ENCODE data around the gene GORASP2. TPM values are rescaled to one million over a fixed set of nuclear protein-coding genes. Genes with fewer than 3 reads are reported as not detected.

The GORASP2 gene
- total RNA-seq, 1 experiment from 2014 or later = 51.6 TPM

DNA sequence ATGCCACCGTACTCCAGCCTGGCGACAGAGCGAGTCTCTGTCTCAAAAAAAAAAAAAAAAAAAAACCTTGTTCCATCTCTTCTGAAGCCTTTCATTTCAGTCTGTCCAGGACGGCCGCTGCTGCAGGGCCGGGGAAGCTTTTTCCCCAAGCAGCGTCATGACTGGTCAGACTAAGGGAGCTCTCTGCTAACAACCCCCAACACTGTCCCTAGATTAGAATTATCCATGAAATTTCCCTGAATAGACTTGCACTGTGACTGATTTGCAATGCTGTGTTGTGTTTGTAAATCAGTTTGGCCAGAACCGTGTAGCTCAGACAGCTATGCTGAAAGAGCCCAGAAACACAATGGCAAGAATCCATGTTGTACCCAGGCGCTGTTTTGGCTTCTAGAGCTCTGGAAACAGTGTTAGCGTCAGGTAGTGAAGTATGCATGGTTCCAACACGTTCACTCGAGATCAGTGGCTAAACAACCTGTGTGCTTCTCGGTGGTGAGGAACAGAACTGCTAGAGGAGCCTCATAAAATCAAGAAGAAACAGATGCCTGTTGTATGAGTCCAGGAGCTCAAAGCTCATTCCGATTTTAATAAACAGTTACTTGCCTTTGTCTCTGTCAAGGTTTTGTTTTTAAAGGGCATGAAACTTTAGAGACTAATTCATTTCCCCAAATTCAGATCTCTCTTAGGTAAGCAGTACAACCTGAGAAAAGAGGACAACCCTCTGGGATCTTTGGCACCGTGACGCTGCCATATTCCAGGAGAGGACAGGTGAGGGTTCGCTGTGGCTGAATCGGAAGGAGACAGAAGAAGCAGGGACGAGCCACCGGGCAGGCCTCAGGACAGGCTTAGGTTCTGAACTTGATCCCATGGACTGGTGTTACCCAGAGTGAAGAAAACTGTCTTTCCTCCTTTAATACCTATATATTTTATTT, 43.5 kb downstream of the GORASP2 start:
- Histone ChIP-seq H3K9me3 (no peaks in the 10 kb centered on the region), H3K4me3 (peak overlapping the region; percentile 74), H3K36me3 (peaks cover 12% of the 10 kb centered on the region), H3K27me3 (no peaks in the 10 kb centered on the region)
- no peak for DNase-seq

DNA sequence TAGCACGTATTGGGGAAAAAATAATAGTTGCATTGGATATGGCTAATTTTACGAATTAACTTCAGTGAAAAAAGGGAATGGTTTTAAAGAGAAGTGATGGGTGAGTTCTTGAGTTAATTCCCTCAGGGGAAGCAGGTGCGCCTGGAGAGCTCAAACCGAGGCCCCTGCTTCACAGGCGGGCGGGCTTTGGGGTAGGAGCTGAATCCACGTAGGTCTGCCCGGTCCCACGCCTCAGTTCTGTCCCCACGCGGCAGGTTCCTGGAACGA, 44.1 kb downstream of the GORASP2 start:
- DNase-seq = no peak
- Histone ChIP-seq H3K36me3 (peaks cover 8% of the 10 kb centered on the region; the same call in 1 of the 2 replicates), H3K4me3 (peak overlapping the region; percentile 74), H3K9me3 (no peaks in the 10 kb centered on the region), H3K27me3 (no peaks in the 10 kb centered on the region)

DNA sequence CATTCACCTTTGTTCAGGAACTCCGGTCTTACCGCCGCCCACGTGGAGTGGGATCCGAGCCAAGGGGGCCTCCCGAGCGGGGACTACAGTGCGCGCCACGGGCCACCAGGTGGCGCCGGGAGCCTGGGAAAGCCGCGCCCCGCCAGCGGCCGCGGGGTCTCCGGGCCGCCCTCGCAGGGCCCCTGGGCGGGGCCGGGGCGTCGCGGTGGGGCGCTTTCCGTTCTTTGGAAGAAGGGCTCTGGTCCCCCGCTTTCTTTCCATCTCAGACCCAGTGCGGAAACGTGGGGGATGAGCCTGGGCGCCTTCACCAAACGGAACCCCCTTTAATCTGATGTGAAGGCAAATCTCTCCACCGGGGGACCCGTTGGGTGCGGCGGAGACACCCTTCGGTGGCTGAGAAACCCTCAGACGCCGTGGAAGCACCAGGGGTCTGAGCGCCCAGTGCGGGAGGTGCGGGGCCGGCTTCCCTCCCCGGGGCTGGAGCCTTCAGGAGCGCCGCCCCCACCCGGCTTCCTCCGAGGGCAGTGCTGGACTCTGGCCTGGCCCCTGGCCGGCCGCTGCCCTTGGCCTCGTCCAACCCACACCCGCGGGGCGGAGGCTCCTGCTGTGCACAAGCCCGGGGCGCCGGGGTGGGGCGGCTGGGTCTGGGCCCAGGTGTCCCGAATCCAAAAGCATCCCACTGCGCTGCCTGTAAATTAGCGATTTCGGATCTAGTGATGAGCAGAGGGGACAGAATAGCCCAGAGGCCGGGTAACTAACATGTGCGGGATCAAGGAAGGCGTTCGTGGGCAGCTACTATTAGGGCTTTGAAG, 44.6 kb downstream of the GORASP2 start:
- peak; percentile 77 for DNase-seq
- H3K27me3 ChIP-seq = no peaks in the 10 kb centered on the region
- peak overlapping the region; percentile 74 for H3K4me3 ChIP-seq
- no peaks in the 10 kb centered on the region for H3K9me3 ChIP-seq
- peaks cover 5% of the 10 kb centered on the region; the same call in 1 of the 2 replicates for H3K36me3 ChIP-seq

DNA sequence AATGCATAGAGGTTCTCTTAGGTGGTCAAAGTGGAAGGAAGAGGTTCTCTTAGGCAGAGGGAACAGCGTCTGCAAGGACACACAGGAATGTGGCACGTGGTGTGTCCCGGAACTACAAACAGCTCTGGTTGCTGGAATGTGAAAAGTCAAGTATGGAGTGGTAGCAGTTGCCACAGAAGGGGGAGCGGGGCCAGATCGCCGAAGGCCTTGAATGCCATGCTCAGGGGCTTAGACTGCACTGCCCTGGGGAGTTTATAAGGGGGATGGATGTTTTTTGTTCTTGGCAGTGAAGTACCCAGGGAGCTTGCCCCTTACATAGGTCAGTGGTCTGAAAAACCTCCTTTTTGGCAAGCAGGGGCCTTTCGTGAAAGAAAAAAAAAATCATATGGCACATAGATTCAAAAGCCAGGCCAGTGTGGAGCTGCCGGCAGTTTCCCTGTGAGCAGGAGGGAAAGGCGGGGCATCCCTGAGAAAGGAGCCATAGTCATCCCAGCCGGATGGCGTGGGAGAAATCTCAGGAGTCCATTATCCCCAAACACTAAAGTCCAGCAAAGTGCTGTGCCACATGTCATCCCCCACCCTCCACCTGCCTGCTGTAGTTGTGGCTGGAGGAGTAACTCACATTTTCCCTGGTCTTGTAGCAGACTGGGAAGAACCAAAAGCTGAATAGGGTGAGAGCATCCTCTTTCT, 45.4 kb downstream of the GORASP2 start:
- Histone ChIP-seq H3K9me3 (no peaks in the 10 kb centered on the region), H3K27me3 (no peaks in the 10 kb centered on the region), H3K36me3 (no peaks in the 10 kb centered on the region), H3K4me3 (peak overlapping the region; percentile 74)
- DNase-seq = no peak

DNA sequence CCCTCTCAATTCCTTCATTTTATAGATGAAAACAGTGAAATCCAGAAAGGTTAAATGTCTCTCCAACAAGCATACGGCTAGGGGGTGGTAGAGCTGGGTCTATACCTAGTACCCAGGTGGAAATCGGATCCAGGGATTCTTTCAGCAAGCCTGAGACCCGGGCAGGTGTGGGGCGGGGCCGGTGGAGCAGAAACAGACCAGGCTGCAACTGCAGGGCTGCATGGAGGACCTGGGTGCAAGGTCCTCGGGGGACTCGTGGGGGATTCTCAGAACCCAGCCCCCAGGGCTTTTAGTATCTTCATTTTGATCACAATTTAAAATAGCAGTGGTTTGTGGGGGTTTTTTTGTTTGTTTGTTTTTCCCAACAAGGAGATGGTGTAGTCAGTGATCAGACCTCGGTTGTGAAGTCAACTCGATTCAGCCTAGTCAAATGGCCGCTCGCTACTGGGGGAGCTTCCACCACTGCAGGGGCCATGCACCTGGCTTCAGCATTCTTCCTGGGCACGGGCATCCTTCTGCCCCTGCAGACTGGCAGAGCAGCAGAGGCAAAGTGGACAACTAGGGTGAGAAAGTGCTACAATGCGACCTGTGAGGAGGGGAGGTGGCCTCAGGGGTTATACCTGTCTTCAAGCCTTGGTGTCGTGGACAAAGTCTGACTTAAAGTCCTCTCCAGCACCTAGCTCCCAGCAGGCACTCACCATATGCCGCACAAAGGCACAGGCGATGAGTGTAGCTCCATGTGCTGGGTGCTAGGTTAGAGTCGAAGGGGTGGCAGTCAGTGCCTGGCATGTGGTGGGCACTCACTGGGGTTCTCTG, 46.3 kb downstream of the GORASP2 start:
- no peak for DNase-seq
- Histone ChIP-seq H3K4me3 (no peak overlapping the region), H3K36me3 (no peaks in the 10 kb centered on the region), H3K9me3 (no peaks in the 10 kb centered on the region), H3K27me3 (no peaks in the 10 kb centered on the region)

DNA sequence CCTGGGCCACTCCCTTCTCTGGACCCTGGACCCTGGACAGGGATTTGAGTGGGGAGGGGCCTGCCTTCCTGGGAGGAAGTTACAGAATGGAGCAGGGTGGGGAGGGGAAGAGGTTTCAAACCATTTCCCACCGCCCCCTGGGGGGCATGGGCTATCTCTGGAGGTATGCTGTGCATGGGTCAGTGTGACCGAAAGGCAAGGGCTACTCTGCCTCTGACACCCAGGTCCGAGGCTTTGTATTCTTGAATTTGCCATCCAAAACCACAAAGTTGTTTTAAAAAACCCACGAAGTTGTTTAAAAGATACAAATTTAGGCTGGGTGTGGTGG, 46.9 kb downstream of the GORASP2 start:
- no peaks in the 10 kb centered on the region for H3K36me3 ChIP-seq
- no peaks in the 10 kb centered on the region for H3K9me3 ChIP-seq
- H3K27me3 ChIP-seq = no peaks in the 10 kb centered on the region

DNA sequence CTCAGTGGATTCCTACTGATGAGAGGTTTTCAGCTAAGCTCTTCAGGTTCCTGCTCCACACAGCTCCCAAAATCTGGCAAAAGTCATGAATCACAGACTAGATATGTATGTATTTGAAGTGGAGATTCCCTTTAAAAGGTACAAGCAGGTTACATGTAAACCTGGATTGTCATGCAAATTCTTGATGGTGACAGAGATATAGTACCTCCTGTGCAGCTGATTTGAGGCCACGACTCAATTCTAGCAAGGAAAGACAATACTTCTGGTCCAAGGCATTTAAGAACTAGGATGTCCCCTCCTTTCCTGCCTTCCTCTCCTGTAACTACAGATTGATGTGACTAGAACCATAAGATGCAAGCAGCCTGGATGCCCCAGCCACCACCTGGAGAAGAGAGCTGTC, 55.0 kb downstream of the GORASP2 start:
- H3K4me3 ChIP-seq = no peak overlapping the region
- no peaks in the 10 kb centered on the region for H3K36me3 ChIP-seq
- no peaks in the 10 kb centered on the region for H3K27me3 ChIP-seq
- no peak for DNase-seq
- no peaks in the 10 kb centered on the region for H3K9me3 ChIP-seq

More for the DNA sequence above, 46.9 kb downstream of the GORASP2 start:
- no peak overlapping the region for H3K4me3 ChIP-seq
- no peak for DNase-seq

DNA sequence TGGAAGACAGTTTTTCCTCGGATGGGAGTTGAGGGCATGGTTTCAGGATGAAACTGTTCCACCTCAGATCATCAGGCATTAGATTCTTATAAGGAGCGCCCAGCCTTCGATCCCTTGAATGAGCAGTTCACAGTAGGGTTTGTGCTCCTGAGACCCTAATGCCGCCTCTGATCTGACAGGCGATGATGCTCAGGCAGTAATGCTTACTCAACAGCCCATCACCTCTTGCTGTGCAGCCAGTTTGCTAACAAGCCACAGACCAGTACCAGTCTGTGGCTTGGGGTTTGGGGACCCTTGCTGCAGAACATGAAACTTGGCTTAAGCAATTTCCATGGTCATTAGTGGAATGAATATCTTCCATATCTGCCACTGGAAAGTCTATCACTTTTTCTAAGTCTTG, 56.4 kb downstream of the GORASP2 start:
- no peak for DNase-seq
- peaks cover 3% of the 10 kb centered on the region for H3K36me3 ChIP-seq
- H3K27me3 ChIP-seq = no peaks in the 10 kb centered on the region
- no peaks in the 10 kb centered on the region for H3K9me3 ChIP-seq
- H3K4me3 ChIP-seq = no peak overlapping the region

DNA sequence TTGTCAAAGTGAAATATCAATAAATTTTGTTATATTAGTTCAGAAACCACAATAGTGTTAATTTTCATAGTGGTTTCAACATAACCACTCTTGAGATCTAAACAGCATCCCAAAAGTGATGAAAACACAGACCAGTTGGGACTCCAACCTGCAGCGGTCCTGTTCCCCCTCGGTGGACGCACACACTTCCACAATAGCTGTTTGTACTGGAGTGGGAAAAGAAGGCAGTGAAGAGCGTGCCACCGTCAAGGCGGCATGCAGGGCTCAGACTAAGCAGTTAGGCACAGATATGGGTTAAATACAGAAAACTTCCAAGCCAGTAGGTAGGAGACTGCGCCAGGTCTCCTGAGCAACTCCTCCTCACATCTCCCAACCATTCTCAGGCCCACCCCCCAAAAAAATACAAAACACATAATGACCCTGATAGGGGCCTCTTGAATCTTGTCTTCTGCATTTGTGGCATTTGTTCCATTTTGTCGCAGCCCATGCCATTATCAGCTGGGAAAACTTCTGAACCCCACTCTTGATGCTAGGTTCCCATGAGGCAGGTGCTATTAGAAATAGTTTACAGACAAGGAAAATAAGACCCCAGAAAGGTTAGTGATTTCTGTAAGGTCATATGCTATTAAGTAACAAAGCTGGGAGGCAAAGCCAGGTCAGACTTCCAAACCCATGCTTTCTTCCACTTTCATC, 57.7 kb downstream of the GORASP2 start:
- no peak for DNase-seq
- peaks cover 7% of the 10 kb centered on the region for H3K36me3 ChIP-seq
- no peaks in the 10 kb centered on the region for H3K9me3 ChIP-seq
- no peak overlapping the region for H3K4me3 ChIP-seq
- no peaks in the 10 kb centered on the region for H3K27me3 ChIP-seq

DNA sequence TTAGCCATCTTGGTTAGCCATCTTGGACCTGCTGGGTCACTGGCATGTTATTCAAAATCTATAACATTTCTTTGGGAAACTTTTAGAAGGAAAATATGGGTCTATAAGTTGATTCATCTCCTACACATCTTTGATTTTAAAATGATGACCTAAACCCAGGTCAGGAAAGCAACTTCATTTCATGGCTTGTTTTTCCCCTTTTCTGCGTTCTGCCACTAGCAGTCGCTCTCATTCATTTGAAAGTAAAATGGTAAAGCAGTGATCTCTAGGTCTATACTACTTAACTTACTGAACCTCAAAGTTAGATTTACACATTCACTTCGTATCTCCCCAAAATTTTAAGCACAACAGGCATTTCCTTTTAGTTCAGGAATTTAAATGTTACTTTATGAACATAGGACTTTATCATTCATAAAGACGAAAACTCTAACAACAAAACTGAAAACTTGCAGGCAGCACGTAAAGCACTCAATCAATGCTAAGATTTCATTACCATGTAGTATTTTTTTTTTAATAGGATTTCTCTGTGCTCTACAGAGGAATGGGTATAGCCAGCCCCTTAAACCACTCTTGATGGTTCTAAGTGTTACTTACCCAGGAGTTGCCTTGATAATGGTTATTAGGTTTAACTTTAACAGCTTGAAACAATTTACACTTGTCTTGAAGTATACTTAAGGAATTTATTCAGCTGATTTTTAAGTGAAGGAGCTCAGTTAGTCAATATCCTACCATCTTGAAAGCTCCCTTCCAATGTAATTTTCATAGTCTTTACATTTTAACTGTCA, 62.5 kb downstream of the GORASP2 start:
- no peaks in the 10 kb centered on the region for H3K27me3 ChIP-seq
- H3K9me3 ChIP-seq = no peaks in the 10 kb centered on the region
- peaks cover 25% of the 10 kb centered on the region for H3K36me3 ChIP-seq
- H3K4me3 ChIP-seq = no peak overlapping the region
- DNase-seq = no peak

DNA sequence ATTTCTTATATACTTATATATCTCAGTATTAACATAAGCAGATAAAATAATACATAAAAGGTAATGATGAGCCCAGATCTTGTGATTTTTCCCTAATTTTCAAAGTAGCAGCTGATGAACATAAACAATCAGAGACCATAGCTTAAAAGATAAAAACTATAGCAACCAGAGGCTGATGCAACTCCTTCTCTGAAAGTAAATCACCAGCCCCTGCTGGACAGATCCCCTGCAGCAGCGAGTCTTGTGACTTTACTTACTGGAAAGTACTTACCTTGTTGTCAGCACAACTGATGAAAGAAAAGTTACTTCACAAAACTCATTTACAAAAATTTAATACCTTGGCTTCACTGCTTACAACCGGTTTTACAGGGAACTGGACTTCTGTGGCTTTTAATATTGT, 67.3 kb downstream of the GORASP2 start:
- H3K4me3 ChIP-seq = no peak overlapping the region
- H3K36me3 ChIP-seq = peaks cover 27% of the 10 kb centered on the region
- DNase-seq = no peak
- H3K9me3 ChIP-seq = no peaks in the 10 kb centered on the region
- H3K27me3 ChIP-seq = no peaks in the 10 kb centered on the region

DNA sequence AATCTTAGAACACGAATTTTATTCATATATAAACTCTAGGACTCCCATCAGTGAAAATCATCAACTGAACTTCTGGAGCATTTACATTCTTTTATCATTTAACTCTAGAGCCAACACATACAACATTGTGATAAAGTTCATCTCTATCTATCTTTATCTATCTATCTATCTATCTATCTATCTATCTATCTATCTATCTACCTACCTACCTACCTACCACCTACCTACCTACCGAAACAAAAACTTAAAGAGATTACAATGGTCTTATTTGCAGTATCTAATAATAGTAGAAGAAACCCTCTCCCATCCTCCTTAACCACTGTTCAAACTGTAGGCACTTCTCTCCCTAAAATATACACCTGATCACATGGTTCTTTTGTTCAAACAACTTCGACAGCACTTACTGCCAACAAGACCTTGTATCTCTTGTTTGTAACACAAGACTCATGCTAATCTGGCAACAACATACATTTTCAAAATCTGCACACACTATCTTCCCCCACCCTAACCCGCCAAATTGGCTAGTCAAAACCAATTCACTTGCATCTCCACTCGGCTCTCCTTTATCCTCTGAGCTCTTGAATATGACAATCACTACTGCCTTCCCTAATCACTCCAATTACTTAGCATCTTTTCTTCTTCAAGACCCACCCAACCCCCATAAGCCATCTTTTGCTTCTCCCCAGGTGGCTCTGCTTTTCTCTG, 69.0 kb downstream of the GORASP2 start:
- no peak for DNase-seq
- Histone ChIP-seq H3K4me3 (no peak overlapping the region), H3K27me3 (no peaks in the 10 kb centered on the region), H3K36me3 (peaks cover 14% of the 10 kb centered on the region), H3K9me3 (no peaks in the 10 kb centered on the region)

DNA sequence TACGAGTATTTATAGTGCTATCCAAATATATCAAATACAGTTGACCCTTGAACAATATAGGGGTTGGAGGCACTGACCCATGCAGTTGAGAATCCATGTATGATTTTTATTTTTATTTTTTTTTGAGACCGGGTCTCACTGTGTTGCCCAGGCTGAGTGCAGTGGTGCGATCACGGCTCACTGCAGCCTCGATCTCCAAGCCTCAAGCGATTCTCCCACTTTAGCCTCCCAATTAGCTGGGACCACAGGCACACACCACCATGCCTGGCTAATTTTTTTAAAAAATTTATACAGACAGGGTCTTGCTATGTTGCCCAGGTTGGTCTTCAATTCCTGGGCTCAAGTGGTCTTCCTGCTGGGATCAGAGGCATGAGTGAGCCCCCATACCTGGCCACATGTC, 70.6 kb downstream of the GORASP2 start:
- DNase-seq = no peak
- peaks cover 12% of the 10 kb centered on the region for H3K36me3 ChIP-seq
- no peak overlapping the region for H3K4me3 ChIP-seq
- H3K9me3 ChIP-seq = no peaks in the 10 kb centered on the region
- H3K27me3 ChIP-seq = no peaks in the 10 kb centered on the region

DNA sequence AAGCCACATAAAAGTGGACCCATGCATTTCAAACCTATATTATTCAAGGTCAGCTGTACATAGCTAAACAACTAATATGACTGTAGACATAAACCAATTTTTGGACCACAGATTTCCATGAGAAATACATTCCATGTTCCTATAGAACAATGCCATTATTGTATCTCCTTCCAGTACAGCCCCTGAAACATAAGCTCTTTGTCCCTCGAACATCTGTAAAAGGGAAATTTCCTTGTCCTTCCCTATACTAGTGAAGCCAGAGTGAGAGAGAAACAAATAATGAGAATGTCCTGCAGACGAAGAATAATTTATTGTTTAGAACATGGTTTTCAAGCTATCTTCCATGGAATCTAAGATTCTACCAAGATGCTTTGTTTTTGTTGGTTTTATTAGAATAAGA, 75.3 kb downstream of the GORASP2 start:
- no peaks in the 10 kb centered on the region; the same call in 1 of the 2 replicates for H3K9me3 ChIP-seq
- no peaks in the 10 kb centered on the region for H3K27me3 ChIP-seq
- peaks cover 29% of the 10 kb centered on the region for H3K36me3 ChIP-seq
- DNase-seq = no peak
- H3K4me3 ChIP-seq = no peak overlapping the region

DNA sequence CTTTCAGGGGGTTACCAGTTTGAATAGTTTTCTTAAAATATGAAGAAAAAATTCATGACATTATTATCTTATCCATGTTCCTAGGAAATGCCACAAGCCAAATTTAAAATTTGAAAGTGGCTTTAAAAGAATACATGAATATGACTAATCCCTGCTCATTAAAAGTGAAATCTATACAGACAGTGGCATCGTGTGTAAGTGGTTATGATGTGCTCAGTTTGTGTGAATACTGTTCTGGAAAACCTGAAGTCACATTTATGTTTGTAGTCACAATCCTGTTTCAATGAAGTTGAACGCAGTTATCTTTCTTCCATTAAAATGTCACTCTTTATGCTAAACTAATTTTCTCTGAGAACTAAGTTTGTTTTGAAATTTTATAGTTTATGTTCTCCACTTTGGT, 75.8 kb downstream of the GORASP2 start:
- no peak for DNase-seq
- no peak overlapping the region for H3K4me3 ChIP-seq
- H3K9me3 ChIP-seq = no peaks in the 10 kb centered on the region; the same call in 1 of the 2 replicates
- H3K27me3 ChIP-seq = no peaks in the 10 kb centered on the region
- peaks cover 29% of the 10 kb centered on the region for H3K36me3 ChIP-seq

Data from MG63 (cell line).